ENCODE measurements around the gene TSC22D4. TPM values are rescaled to one million over a fixed set of nuclear protein-coding genes. Genes with fewer than 3 reads are reported as not detected.

The TSC22D4 gene
- total and polyA plus RNA-seq, 9 of the 15 experiments (the other 6 are each of a cell fraction or from before 2014, with no cell fraction given): 0.37 to 107 (median 28.7) TPM

- TF ChIP-seq ADNP (tag; IDR thresholded peaks at IDR 0.05): no peak
- no peak for TF ChIP-seq ZNF184 (CRISPR knock-in tag; IDR thresholded peaks at IDR 0.05)
- no peak for TF ChIP-seq GATAD2B (IDR thresholded peaks at IDR 0.05; ENCODE audit: borderline replicate concordance)
- TF ChIP-seq KLF13 (tag; IDR thresholded peaks at IDR 0.05; ENCODE audit: borderline replicate concordance, low read depth): no peak
- TF ChIP-seq E2F8 (IDR thresholded peaks at IDR 0.05; ENCODE audit: low read depth, partially characterized antibody): no peak
- TF ChIP-seq XRCC4 (IDR thresholded peaks at IDR 0.05; ENCODE audit: extremely low read depth, insufficient read depth, insufficient read length): no peak
- no peak for TF ChIP-seq ZNF668 (CRISPR knock-in tag; IDR thresholded peaks at IDR 0.05)
- TF ChIP-seq CXXC5 (CRISPR knock-in tag; IDR thresholded peaks at IDR 0.05): no peak
- TF ChIP-seq POLR2AphosphoS2 (IDR thresholded peaks at IDR 0.05; ENCODE audit: low read length): no peak
- Histone ChIP-seq H3K4me2 (ENCODE audit: insufficient read depth, low read length) (no peak overlapping the region), H3K36me3 (ENCODE audit: control insufficient read depth, insufficient read depth, low read length) (no peaks in the 10 kb centered on the region), H3K9ac (ENCODE audit: insufficient read depth in 1 of 2, low read depth in 2 of 2, low read length in 2 of 2) (no peak overlapping the region), H3K4me1 (replicated peaks in 1 of 2; ENCODE audit: control insufficient read depth in 2 of 2, insufficient read depth in 2 of 2, low read length in 2 of 2) (peaks cover 0 to 2% of the 10 kb centered on the region in 2 experiments; a peak in 2 of 5 replicates), H3K27ac (ENCODE audit: extremely low read depth, low read depth, low read length) (no peak overlapping the region), H3K79me2 (ENCODE audit: control insufficient read depth, insufficient read depth, low read length) (no peaks in the 10 kb centered on the region), H3K27me3 (ENCODE audit: control insufficient read depth in 2 of 2, insufficient read depth in 2 of 2, low read length in 2 of 2) (no peaks in the 10 kb centered on the region), H4K20me1 (replicated peaks; ENCODE audit: control insufficient read depth, insufficient read depth, low read length) (no peaks in the 10 kb centered on the region), H3K9me1 (ENCODE audit: control insufficient read depth, insufficient read depth, low read length) (no peaks in the 10 kb centered on the region), H2AFZ (ENCODE audit: low read depth, low read length) (0 out of 2 replicates have a peak overlapping the region, but pooled peaks have one; percentile 22), H3K4me3 (no peak overlapping the region), H3K9me3 (replicated peaks; ENCODE audit: control insufficient read depth, insufficient read depth, low read depth, low read length) (no peaks in the 10 kb centered on the region)
- ChIA-PET CTCF (ENCODE audit: low intra/inter-chr PET ratio) (no interaction called here), POLR2A (interaction anchor here (1.2 to 1.8 kb wide), 3 partner anchors 10 to 22 kb away, joined by 4 to 6 read pairs (median 5); no protein-coding TSS in a partner anchor)
- intact Hi-C loops (cut with micrococcal nuclease) (no loop called here), in situ Hi-C loops (cut with MboI) (no loop called here)
- FAIRE-seq: no peak
- BruUV-seq (replicated peaks): no TSS peak
- WGBS (ENCODE audit: insufficient coverage, low coverage, missing lambda C conversion rate): 97% methylated on average over 2 of the region's 2 CpGs
- DNase-seq (ENCODE audit: extremely low read depth in 1 of 4, low spot score in 3 of 4): no peak
- ATAC-seq: no peak
Observed at GRCh38 chr7:100521076-100521475, 42.1 kb upstream of the TSC22D4 start.

Data from K562 (cell line).